T1000 (cell line): ENCODE results near the gene NRG3.

Experiments
- DNase-seq: peaks from one replicate; lab custom pipeline; 2025; ENCODE audit warnings: mixed read lengths; lab: John Stamatoyannopoulos, UW

Gene NRG3

GRCh38 chr10:82492647-82493046, 617.7 kb downstream of the NRG3 start:
- no peak for DNase-seq

- no peak for DNase-seq
Measured at GRCh38 chr10:82496114-82496513, 621.1 kb downstream of the NRG3 start.

- no peak for DNase-seq
Measured at GRCh38 chr10:82497439-82497838, 622.4 kb downstream of the NRG3 start.

GRCh38 chr10:82498976-82499375, 624.0 kb downstream of the NRG3 start:
- no peak for DNase-seq

- DNase-seq = no peak
Measured at GRCh38 chr10:82505009-82505408, 630.0 kb downstream of the NRG3 start.

- no peak for DNase-seq
Measured at GRCh38 chr10:82506680-82507376, 631.8 kb downstream of the NRG3 start.

- no peak for DNase-seq
Measured at GRCh38 chr10:82515256-82515655, 640.3 kb downstream of the NRG3 start.

- no peak for DNase-seq
Measured at GRCh38 chr10:82529062-82529461, 654.1 kb downstream of the NRG3 start.

- DNase-seq = no peak
Measured at GRCh38 chr10:82535457-82535856, 660.5 kb downstream of the NRG3 start.

- DNase-seq = no peak
Measured at GRCh38 chr10:82536668-82537067, 661.7 kb downstream of the NRG3 start.

GRCh38 chr10:82538272-82538671, 663.3 kb downstream of the NRG3 start:
- DNase-seq = no peak

- DNase-seq = no peak
Measured at GRCh38 chr10:82543631-82544030, 668.6 kb downstream of the NRG3 start.

GRCh38 chr10:82544377-82544776, 669.4 kb downstream of the NRG3 start:
- no peak for DNase-seq

- no peak for DNase-seq
Measured at GRCh38 chr10:82551506-82551905, 676.5 kb downstream of the NRG3 start.

GRCh38 chr10:82552267-82552666, 677.3 kb downstream of the NRG3 start:
- DNase-seq = no peak

- no peak for DNase-seq
Measured at GRCh38 chr10:82554381-82554780, 679.4 kb downstream of the NRG3 start.

GRCh38 chr10:82558014-82558607, 683.1 kb downstream of the NRG3 start:
- peak; percentile 21 for DNase-seq

GRCh38 chr10:82564353-82565196, 689.6 kb downstream of the NRG3 start:
- no peak for DNase-seq

- DNase-seq = no peak
Measured at GRCh38 chr10:82565197-82565575, 690.2 kb downstream of the NRG3 start.

GRCh38 chr10:82572744-82573143, 697.8 kb downstream of the NRG3 start:
- no peak for DNase-seq

- DNase-seq = no peak
Measured at GRCh38 chr10:82574081-82574480, 699.1 kb downstream of the NRG3 start.

GRCh38 chr10:82575318-82575717, 700.3 kb downstream of the NRG3 start:
- DNase-seq = no peak

GRCh38 chr10:82576093-82576492, 701.1 kb downstream of the NRG3 start:
- no peak for DNase-seq
